ENCODE results near the gene POLA1.

- TF ChIP-seq, protein P1, sequence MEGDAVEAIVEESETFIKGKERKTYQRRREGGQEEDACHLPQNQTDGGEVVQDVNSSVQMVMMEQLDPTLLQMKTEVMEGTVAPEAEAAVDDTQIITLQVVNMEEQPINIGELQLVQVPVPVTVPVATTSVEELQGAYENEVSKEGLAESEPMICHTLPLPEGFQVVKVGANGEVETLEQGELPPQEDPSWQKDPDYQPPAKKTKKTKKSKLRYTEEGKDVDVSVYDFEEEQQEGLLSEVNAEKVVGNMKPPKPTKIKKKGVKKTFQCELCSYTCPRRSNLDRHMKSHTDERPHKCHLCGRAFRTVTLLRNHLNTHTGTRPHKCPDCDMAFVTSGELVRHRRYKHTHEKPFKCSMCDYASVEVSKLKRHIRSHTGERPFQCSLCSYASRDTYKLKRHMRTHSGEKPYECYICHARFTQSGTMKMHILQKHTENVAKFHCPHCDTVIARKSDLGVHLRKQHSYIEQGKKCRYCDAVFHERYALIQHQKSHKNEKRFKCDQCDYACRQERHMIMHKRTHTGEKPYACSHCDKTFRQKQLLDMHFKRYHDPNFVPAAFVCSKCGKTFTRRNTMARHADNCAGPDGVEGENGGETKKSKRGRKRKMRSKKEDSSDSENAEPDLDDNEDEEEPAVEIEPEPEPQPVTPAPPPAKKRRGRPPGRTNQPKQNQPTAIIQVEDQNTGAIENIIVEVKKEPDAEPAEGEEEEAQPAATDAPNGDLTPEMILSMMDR (IDR thresholded peaks at IDR 0.05; ENCODE audit: low read length), result no peak
- no peak for TF ChIP-seq EZH2 (optimal IDR thresholded peaks at IDR 0.05; ENCODE audit: low read depth, low read length)
- TF ChIP-seq EZH2phosphoT487 (IDR thresholded peaks at IDR 0.05; ENCODE audit: low read length), result no peak
Observed at GRCh38 chrX:25005382-25006185, 311.9 kb downstream of the POLA1 start.

Data from MM.1S (cell line).